Gastrocnemius medialis (tissue), 4 donors: ENCODE data around the gene VAT1L. TPM values are rescaled to one million over a fixed set of nuclear protein-coding genes. Genes with fewer than 3 reads are reported as not detected.

Experiments
- ATAC-seq, 2 donors: fragments of 150-250 bp; one replicate each; pipeline ENCODE4 v1.9.1; 2016
- DNase-seq, 2 donors: peaks; one replicate each; pipeline ENCODE4 v3.0.0-alpha.2; 2019
- H3K27ac ChIP-seq, 4 donors: fragments of 200-600 bp; sonication (generic); 1 replicate in 1 of 4; 2 replicates in 3 of 4; pipeline ENCODE4 v1.5.1; 2016 to 2018; ENCODE audit warnings: mild to moderate bottlenecking in 2 of 4, moderate library complexity in 1 of 4
- H3K27me3 ChIP-seq, 3 donors: fragments of 200-600 bp; sonication (generic) in 2 of 3; 1 replicate in 1 of 3; 2 replicates in 2 of 3; pipeline versions ENCODE4 v1.5.1 to v1.6.0; 2016 to 2019; ENCODE audit warnings: mild to moderate bottlenecking in 1 of 3, moderate library complexity in 1 of 3
- H3K36me3 ChIP-seq, 2 donors: fragments of 200-600 bp; sonication (generic) in 1 of 2; one replicate each; pipeline ENCODE4 v1.5.1; 2017 to 2018
- H3K4me1 ChIP-seq, 2 donors: fragments of 200-600 bp; sonication (generic) in 1 of 2; one replicate each; pipeline ENCODE4 v1.5.1; 2016 to 2017; ENCODE audit warnings: mild to moderate bottlenecking in 2 of 2
- H3K4me3 ChIP-seq, 4 donors: fragments of 200-600 bp; sonication (generic) in 3 of 4; 1 replicate in 1 of 4; 2 replicates in 3 of 4; pipeline ENCODE4 v1.5.1; 2016 to 2019; ENCODE audit warnings: mild to moderate bottlenecking in 2 of 4
- H3K9me3 ChIP-seq, 3 donors: fragments of 200-600 bp; sonication (generic) in 2 of 3; 1 replicate in 1 of 3; 2 replicates in 2 of 3; pipeline ENCODE4 v1.5.1; 2016 to 2019
- POLR2A ChIP-seq, 2 donors: fragments of 450-650 bp; IDR thresholded peaks; one replicate each; pipeline ENCODE4 v1.6.1; 2017; ENCODE audit warnings: antibody characterized with exemption in 2 of 2, mild to moderate bottlenecking in 2 of 2, moderate library complexity in 2 of 2
- in situ Hi-C, 4 donors: fragments of 200-750 bp; cut with MboI; loops; one replicate each; pipeline versions ENCODE4 v1.15.0 to v1.8.0; 2017; ENCODE audit warnings: low sequenced_read_pairs in 4 of 4
- intact Hi-C: fragments of 100-400 bp; cut with DNase I; formaldehyde crosslinking; loops from one replicate; pipeline ENCODE4 v1.15.1; 2023; ENCODE audit warnings: low total_unique reads
- total RNA-seq, 4 donors: library from RNA; depleted of rRNA; stranded (reverse); fragments of >200 nt; gene quantifications; one replicate each; pipeline versions ENCODE4 v1.1.0 to v1.2.3, GENCODE V29; 2016
- TF ChIP-seq, protein P1 (sequence below), 5 experiments: fragments of 450-650 bp in 3 of 5; fragments of 200-600 bp in 2 of 5; sonication (generic) in 2 of 5; IDR thresholded peaks in 4 of 5; conservative IDR thresholded peaks in 1 of 5; 1 replicate in 4 of 5; 2 replicates in 1 of 5; pipeline ENCODE4 v1.5.1; 2016 to 2019; ENCODE audit warnings: antibody characterized with exemption in 5 of 5, mild to moderate bottlenecking in 3 of 5, moderate library complexity in 3 of 5

Gene VAT1L
- total RNA-seq, 4 donors from 2014 or later: 0.04 TPM; not detected in 3

DNA sequence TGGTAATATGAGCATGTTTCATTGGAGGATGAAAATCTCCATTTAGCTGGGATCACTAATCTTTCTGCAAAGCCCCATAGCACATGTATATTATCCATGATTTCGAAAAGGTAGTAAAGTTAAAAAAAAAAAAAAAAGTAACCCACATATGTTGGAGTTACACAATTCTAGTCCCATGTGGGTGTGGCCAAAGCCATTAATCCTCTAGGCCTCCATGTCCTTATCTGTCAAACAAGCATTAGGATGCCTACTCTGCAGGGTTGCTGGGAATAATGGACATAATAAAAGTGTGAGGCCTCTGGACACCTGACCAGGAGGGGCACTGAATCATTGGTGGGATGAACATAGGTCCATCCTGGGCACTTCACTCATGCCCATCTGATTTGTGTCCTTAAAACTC is 29.2 kb upstream of the VAT1L start:
- in situ Hi-C loops: no loop called here
- no peaks in the 10 kb centered on the region for H3K36me3 ChIP-seq
- no peak for ATAC-seq
- DNase-seq: no peak
- no peaks in the 10 kb centered on the region for H3K9me3 ChIP-seq
- H3K4me3 ChIP-seq: no peak overlapping the region
- TF ChIP-seq, protein P1, sequence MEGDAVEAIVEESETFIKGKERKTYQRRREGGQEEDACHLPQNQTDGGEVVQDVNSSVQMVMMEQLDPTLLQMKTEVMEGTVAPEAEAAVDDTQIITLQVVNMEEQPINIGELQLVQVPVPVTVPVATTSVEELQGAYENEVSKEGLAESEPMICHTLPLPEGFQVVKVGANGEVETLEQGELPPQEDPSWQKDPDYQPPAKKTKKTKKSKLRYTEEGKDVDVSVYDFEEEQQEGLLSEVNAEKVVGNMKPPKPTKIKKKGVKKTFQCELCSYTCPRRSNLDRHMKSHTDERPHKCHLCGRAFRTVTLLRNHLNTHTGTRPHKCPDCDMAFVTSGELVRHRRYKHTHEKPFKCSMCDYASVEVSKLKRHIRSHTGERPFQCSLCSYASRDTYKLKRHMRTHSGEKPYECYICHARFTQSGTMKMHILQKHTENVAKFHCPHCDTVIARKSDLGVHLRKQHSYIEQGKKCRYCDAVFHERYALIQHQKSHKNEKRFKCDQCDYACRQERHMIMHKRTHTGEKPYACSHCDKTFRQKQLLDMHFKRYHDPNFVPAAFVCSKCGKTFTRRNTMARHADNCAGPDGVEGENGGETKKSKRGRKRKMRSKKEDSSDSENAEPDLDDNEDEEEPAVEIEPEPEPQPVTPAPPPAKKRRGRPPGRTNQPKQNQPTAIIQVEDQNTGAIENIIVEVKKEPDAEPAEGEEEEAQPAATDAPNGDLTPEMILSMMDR (IDR thresholded peaks at IDR 0.05 in 4 of 5, conservative IDR thresholded peaks at IDR 0.05 in 1 of 5): no peak
- TF ChIP-seq POLR2A (IDR thresholded peaks at IDR 0.05): no peak
- no peaks in the 10 kb centered on the region for H3K4me1 ChIP-seq
- no peak overlapping the region for H3K27ac ChIP-seq
- intact Hi-C loops: no loop called here
- H3K27me3 ChIP-seq: no peaks in the 10 kb centered on the region

DNA sequence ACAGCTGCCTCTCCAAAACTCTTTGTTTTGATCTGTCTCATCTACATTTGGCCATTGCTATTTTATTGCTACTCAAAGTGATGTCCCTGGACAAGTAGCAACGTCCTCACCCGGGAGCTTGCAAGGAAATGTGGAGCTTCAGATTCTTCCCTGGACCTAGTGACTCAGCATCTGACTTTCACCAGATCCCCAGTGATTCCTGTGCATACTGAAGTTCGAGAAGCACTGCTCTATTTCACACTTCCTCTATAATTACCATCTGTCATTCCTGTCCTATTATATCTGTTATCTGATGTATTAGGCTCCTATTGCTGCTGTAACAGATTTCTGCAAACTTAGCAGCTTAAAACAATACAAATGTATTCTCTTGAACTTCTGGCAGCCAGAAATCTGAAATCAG is 28.5 kb upstream of the VAT1L start:
- TF ChIP-seq, protein P1 (IDR thresholded peaks at IDR 0.05 in 4 of 5, conservative IDR thresholded peaks at IDR 0.05 in 1 of 5): no peak
- TF ChIP-seq POLR2A (IDR thresholded peaks at IDR 0.05): no peak
- Histone ChIP-seq H3K4me3 (no peak overlapping the region), H3K27ac (no peak overlapping the region), H3K36me3 (no peaks in the 10 kb centered on the region), H3K27me3 (no peaks in the 10 kb centered on the region), H3K4me1 (no peaks in the 10 kb centered on the region), H3K9me3 (no peaks in the 10 kb centered on the region)
- in situ Hi-C loops: loop anchor here in 1 of 4 donors (10.0 kb wide), 1 partner anchor 55 kb away; no protein-coding TSS in a partner anchor
- no peak for ATAC-seq
- intact Hi-C loops: no loop called here
- no peak for DNase-seq

DNA sequence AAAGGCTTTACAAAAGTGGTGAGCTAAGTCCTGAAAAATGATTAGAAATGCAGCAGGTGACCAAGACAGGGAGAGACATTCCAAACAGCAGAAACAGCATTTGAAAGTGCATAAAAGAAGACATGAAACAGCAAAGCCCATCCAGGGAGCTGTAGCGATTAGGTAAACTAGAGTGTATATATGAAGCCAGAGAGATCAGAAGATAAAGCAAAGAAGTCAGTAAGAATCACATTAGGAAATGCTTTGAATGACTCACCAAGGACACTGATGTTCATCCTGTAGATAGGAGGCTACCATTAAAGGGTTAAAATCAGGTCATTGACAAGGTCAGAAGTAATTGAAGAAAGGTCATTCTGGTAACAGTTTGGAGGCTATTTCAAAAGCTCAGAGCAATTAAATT is 27.6 kb upstream of the VAT1L start:
- DNase-seq (no peak), ATAC-seq (no peak)
- Histone ChIP-seq H3K4me3 (no peak overlapping the region), H3K27ac (no peak overlapping the region), H3K4me1 (no peaks in the 10 kb centered on the region), H3K9me3 (no peaks in the 10 kb centered on the region), H3K36me3 (no peaks in the 10 kb centered on the region), H3K27me3 (no peaks in the 10 kb centered on the region)
- intact Hi-C loops (no loop called here), in situ Hi-C loops (loop anchor here in 1 of 4 donors (10.0 kb wide), 1 partner anchor 56 kb away; no protein-coding TSS in a partner anchor)
- no peak for TF ChIP-seq POLR2A (IDR thresholded peaks at IDR 0.05)
- TF ChIP-seq, protein P1 (IDR thresholded peaks at IDR 0.05 in 4 of 5, conservative IDR thresholded peaks at IDR 0.05 in 1 of 5): no peak

DNA sequence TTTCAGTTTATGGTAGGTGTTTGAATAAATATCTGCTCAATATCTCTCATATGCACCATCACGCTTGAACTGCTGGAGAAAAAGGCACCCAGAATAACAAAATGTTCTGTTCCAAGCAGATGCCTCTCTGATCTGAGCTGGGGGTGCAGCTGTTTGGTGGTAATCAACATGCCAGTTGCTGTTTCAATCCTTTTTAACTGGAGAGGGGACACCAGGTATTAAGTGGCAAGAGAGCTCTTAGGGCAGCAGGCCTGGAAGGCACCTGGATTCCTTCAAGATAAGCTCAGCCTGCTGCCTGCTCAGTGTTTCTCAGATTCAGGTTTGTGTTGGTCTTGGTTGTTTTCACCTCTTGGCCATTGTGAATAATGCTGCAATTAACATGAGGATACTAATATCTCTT is 27.2 kb upstream of the VAT1L start:
- H3K27me3 ChIP-seq: no peaks in the 10 kb centered on the region
- no peaks in the 10 kb centered on the region for H3K36me3 ChIP-seq
- no peaks in the 10 kb centered on the region for H3K4me1 ChIP-seq
- ATAC-seq: no peak
- DNase-seq: no peak
- TF ChIP-seq, protein P1 (IDR thresholded peaks at IDR 0.05 in 4 of 5, conservative IDR thresholded peaks at IDR 0.05 in 1 of 5): no peak
- no peak for TF ChIP-seq POLR2A (IDR thresholded peaks at IDR 0.05)
- H3K27ac ChIP-seq: no peak overlapping the region
- H3K9me3 ChIP-seq: no peaks in the 10 kb centered on the region
- in situ Hi-C loops: loop anchor here in 1 of 4 donors (10.0 kb wide), 1 partner anchor 56 kb away; no protein-coding TSS in a partner anchor
- intact Hi-C loops: no loop called here
- H3K4me3 ChIP-seq: no peak overlapping the region

DNA sequence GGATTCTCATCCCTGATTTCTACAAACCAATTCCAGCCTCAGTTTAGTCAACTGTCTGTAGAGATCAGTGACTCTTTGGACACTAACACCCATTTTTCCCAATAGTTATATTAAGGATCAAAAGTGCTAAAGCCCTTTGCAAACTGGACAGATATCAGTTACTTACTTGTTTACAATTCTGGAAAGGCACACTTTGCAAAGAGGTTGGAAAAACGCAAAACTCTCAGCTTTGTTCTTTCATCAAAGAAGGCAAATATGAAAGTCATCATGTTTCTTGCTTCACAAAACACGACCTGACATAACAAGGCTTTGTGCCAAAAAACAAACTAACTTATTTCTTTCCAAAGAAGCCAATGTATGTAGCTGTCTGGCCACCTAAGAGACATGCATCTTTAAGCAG is 26.1 kb upstream of the VAT1L start:
- no peak for DNase-seq
- Histone ChIP-seq H3K36me3 (no peaks in the 10 kb centered on the region), H3K4me3 (no peak overlapping the region), H3K27ac (no peak overlapping the region), H3K4me1 (no peaks in the 10 kb centered on the region), H3K27me3 (no peaks in the 10 kb centered on the region), H3K9me3 (no peaks in the 10 kb centered on the region)
- intact Hi-C loops (no loop called here), in situ Hi-C loops (loop anchor here in 1 of 4 donors (10.0 kb wide), 1 partner anchor 57 kb away; no protein-coding TSS in a partner anchor)
- ATAC-seq: no peak
- no peak for TF ChIP-seq POLR2A (IDR thresholded peaks at IDR 0.05)
